ENCODE results near the gene SPO11. TPM values are rescaled to one million over a fixed set of nuclear protein-coding genes. Genes with fewer than 3 reads are reported as not detected.
"Not testable (repeated sequence)": the region's sequence is repeated elsewhere in the genome, so short reads cannot be mapped to it uniquely, and the experiment has no call there.

SPO11 gene
- total and polyA plus RNA-seq, 10 of the 15 experiments (the other 5 are each of a cell fraction or from before 2014, with no cell fraction given): not detected

- H3K4me2 ChIP-seq (ENCODE audit: control insufficient read depth, insufficient read depth): peak overlapping the region; percentile 92
- intact Hi-C loops (cut with micrococcal nuclease; ENCODE audit: unreplicated experiment); H3K36me3 ChIP-seq (ENCODE audit: control insufficient read depth in 2 of 2, insufficient read depth in 2 of 2, low read length in 1 of 2); FAIRE-seq; H4K20me1 ChIP-seq (ENCODE audit: control insufficient read depth, insufficient read depth); SMC1A ChIA-PET (ENCODE audit: uncharacterized antibody, unreplicated experiment); H3K27me3 ChIP-seq (replicated peaks in 1 of 2; ENCODE audit: control insufficient read depth in 2 of 2, insufficient read depth in 2 of 2, low read length in 1 of 2); ATAC-seq; BruUV-seq (replicated peaks); CTCF ChIA-PET; RAD21 ChIA-PET (ENCODE audit: unreplicated experiment); H3K4me1 ChIP-seq (ENCODE audit: control insufficient read depth, insufficient read depth, low read length); in situ Hi-C loops (cut with MboI); H3K9me3 ChIP-seq (replicated peaks; ENCODE audit: control insufficient read depth, insufficient read depth, low read length): not testable (repeated sequence)
- H3K9ac ChIP-seq (ENCODE audit: control insufficient read depth, insufficient read depth, low read length): peak overlapping the region; percentile 73
- H3K4me3 ChIP-seq: peak overlapping the region; percentile 96
- peak overlapping the region; percentile 90 for H2AFZ ChIP-seq (ENCODE audit: control insufficient read depth, low read depth, low read length)
- POLR2A ChIA-PET: interaction anchor here (0.6 kb wide), 1 partner anchor 1552 kb away, joined by 3 read pairs; no protein-coding TSS in a partner anchor
- WGBS (ENCODE audit: insufficient coverage, insufficient replicate concordance, low lambda C conversion rate, missing lambda C conversion rate): 14% methylated on average over 4 of the region's 24 CpGs
- peak; percentile 69 for DNase-seq (ENCODE audit: low read depth, low spot score)
- peak overlapping the region; percentile 86 for H3K27ac ChIP-seq (ENCODE audit: control insufficient read depth, insufficient read depth)
- H3K79me2 ChIP-seq (ENCODE audit: control insufficient read depth, insufficient read depth, low read length): peaks cover 26% of the 10 kb centered on the region
Measured at GRCh38 chr20:57350726-57351041, 21.1 kb downstream of the SPO11 start.

- ChIA-PET SMC1A (ENCODE audit: uncharacterized antibody, unreplicated experiment) (no interaction called here), POLR2A (no interaction called here), RAD21 (ENCODE audit: unreplicated experiment) (no interaction called here), CTCF (interaction anchor here (0.7 to 0.9 kb wide), 2 partner anchors 145 to 269 kb away, joined by 3 read pairs; partner anchors contain the start of gene ZBP1)
- Histone ChIP-seq H3K27me3 (replicated peaks in 1 of 2; ENCODE audit: control insufficient read depth in 2 of 2, insufficient read depth in 2 of 2, low read length in 1 of 2) (no peaks in the 10 kb centered on the region), H3K9me3 (replicated peaks; ENCODE audit: control insufficient read depth, insufficient read depth, low read length) (no peaks in the 10 kb centered on the region), H2AFZ (ENCODE audit: control insufficient read depth, low read depth, low read length) (peak within 1 kb of the TSS; percentile 90), H3K36me3 (ENCODE audit: control insufficient read depth in 2 of 2, insufficient read depth in 2 of 2, low read length in 1 of 2) (peaks cover 0 to 12% of the 10 kb centered on the region in 2 experiments), H3K4me2 (ENCODE audit: control insufficient read depth, insufficient read depth) (peak within 1 kb of the TSS; percentile 92), H3K79me2 (ENCODE audit: control insufficient read depth, insufficient read depth, low read length) (peaks cover 26% of the 10 kb centered on the region), H3K4me3 (peak within 1 kb of the TSS; percentile 96), H4K20me1 (ENCODE audit: control insufficient read depth, insufficient read depth) (no peaks in the 10 kb centered on the region), H3K27ac (ENCODE audit: control insufficient read depth, insufficient read depth) (peak within 1 kb of the TSS; percentile 86), H3K9ac (ENCODE audit: control insufficient read depth, insufficient read depth, low read length) (peak within 1 kb of the TSS; percentile 73), H3K4me1 (ENCODE audit: control insufficient read depth, insufficient read depth, low read length) (peaks cover 4% of the 10 kb centered on the region; the same call in 1 of the 2 replicates)
- ATAC-seq: peak; percentile 95
- BruUV-seq (replicated peaks): TSS peak; percentile 54
- peak; percentile 68 for DNase-seq (ENCODE audit: low read depth, low spot score)
- WGBS (ENCODE audit: insufficient coverage, insufficient replicate concordance, low lambda C conversion rate, missing lambda C conversion rate): under 1% methylated on average over 63 of the region's 64 CpGs
- intact Hi-C loops (cut with micrococcal nuclease; ENCODE audit: unreplicated experiment): no loop called here
- in situ Hi-C loops (cut with MboI): no loop called here
- peak; percentile 61 for FAIRE-seq
- peak; percentile 74; the same call in 1 of the 2 replicates for TF ChIP-seq CBFB (IDR thresholded peaks at IDR 0.05; ENCODE audit: low read depth)
- TF ChIP-seq RBBP5 (conservative IDR thresholded peaks at IDR 0.05): no peak
- no peak for TF ChIP-seq ZBTB33 (IDR thresholded peaks at IDR 0.05)
- TF ChIP-seq ZNF24 (IDR thresholded peaks at IDR 0.05): no peak
- TF ChIP-seq, protein P1, sequence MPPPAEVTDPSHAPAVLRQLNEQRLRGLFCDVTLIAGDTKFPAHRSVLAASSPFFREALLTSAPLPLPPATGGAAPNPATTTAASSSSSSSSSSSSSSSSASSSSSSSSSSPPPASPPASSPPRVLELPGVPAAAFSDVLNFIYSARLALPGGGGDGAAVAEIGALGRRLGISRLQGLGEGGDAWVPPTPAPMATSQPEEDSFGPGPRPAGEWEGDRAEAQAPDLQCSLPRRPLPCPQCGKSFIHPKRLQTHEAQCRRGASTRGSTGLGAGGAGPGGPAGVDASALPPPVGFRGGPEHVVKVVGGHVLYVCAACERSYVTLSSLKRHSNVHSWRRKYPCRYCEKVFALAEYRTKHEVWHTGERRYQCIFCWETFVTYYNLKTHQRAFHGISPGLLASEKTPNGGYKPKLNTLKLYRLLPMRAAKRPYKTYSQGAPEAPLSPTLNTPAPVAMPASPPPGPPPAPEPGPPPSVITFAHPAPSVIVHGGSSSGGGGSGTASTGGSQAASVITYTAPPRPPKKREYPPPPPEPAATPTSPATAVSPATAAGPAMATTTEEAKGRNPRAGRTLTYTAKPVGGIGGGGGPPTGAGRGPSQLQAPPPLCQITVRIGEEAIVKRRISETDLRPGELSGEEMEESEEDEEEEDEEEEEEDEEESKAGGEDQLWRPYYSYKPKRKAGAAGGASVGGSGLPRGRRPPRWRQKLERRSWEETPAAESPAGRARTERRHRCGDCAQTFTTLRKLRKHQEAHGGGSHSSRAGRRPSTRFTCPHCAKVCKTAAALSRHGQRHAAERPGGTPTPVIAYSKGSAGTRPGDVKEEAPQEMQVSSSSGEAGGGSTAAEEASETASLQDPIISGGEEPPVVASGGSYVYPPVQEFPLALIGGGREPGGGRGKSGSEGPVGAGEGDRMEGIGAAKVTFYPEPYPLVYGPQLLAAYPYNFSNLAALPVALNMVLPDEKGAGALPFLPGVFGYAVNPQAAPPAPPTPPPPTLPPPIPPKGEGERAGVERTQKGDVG (CRISPR knock-in tag; IDR thresholded peaks at IDR 0.05): no peak
- TF ChIP-seq, protein P2, sequence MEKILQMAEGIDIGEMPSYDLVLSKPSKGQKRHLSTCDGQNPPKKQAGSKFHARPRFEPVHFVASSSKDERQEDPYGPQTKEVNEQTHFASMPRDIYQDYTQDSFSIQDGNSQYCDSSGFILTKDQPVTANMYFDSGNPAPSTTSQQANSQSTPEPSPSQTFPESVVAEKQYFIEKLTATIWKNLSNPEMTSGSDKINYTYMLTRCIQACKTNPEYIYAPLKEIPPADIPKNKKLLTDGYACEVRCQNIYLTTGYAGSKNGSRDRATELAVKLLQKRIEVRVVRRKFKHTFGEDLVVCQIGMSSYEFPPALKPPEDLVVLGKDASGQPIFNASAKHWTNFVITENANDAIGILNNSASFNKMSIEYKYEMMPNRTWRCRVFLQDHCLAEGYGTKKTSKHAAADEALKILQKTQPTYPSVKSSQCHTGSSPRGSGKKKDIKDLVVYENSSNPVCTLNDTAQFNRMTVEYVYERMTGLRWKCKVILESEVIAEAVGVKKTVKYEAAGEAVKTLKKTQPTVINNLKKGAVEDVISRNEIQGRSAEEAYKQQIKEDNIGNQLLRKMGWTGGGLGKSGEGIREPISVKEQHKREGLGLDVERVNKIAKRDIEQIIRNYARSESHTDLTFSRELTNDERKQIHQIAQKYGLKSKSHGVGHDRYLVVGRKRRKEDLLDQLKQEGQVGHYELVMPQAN (conservative IDR thresholded peaks at IDR 0.05): peak; percentile 75
- TF ChIP-seq NR2C2 (IDR thresholded peaks at IDR 0.05; ENCODE audit: borderline replicate concordance, control insufficient read depth, insufficient read length, low read depth): no peak
- no peak for TF ChIP-seq SMAD5 (IDR thresholded peaks at IDR 0.05; ENCODE audit: low read depth)
- no peak for TF ChIP-seq EZH2 (IDR thresholded peaks at IDR 0.05; ENCODE audit: borderline replicate concordance, control insufficient read depth, low read depth, low read length)
Measured at GRCh38 chr20:57351042-57351783, 21.6 kb downstream of the SPO11 start, which contains the start of gene RAE1. Gene RAE1 (plus strand): TSS chr20:57351255. CDS start chr20:57354039, 2,784 bp downstream.

Measured in GM12878 (cell line).